ENCODE data around the gene DLEC1.

DNA sequence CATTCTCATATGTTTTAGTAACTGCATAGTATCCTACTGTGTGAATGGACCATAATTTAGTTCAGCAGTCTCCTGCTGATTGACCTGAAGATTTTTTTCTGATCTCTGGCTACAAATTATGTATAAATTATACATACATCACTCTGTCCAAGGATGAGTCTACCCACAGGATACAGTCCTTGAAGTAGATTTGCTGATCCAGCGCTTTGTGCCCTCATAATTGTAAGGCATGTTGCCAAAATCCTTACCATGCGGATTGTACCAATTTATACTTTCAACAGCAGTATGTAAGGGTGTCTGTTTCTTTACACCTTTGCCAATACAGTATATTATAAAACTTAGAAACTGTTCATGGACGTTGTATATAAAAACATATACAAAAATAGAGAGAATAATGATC lies 51.4 kb downstream of the DLEC1 start:
- no peak for TF ChIP-seq EZH2phosphoT487 (IDR thresholded peaks at IDR 0.05; ENCODE audit: borderline replicate concordance)
- TF ChIP-seq, protein P1, sequence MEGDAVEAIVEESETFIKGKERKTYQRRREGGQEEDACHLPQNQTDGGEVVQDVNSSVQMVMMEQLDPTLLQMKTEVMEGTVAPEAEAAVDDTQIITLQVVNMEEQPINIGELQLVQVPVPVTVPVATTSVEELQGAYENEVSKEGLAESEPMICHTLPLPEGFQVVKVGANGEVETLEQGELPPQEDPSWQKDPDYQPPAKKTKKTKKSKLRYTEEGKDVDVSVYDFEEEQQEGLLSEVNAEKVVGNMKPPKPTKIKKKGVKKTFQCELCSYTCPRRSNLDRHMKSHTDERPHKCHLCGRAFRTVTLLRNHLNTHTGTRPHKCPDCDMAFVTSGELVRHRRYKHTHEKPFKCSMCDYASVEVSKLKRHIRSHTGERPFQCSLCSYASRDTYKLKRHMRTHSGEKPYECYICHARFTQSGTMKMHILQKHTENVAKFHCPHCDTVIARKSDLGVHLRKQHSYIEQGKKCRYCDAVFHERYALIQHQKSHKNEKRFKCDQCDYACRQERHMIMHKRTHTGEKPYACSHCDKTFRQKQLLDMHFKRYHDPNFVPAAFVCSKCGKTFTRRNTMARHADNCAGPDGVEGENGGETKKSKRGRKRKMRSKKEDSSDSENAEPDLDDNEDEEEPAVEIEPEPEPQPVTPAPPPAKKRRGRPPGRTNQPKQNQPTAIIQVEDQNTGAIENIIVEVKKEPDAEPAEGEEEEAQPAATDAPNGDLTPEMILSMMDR (conservative IDR thresholded peaks at IDR 0.05; ENCODE audit: low read length): no peak

All from Loucy (cell line).